HepG2 (cell line): Measurements from ENCODE around the gene KCNJ5. TPM values are rescaled to one million over a fixed set of nuclear protein-coding genes. Genes with fewer than 3 reads are reported as not detected.

Experiments used
- ATAC-seq: fragments of 200-7000 bp; cut with Tn5 transposase; 3 replicates; pipeline ENCODE4 v1.9.1; 2020; ENCODE audit warnings: mild to moderate bottlenecking, moderate library complexity
- BruUV-seq: library from RNA; stranded (reverse); fragments of 400-500 nt; replicated peaks from 2 replicates; lab custom pipeline; 2021; lab: Mats Ljungman, UMichigan
- CTCF ChIA-PET: fragments of 300-600 bp; formaldehyde crosslinking; extraction: SDS; loops from one replicate; lab custom pipeline; 2021; ENCODE audit warnings: low total read pairs, inconsistent platforms, low intra/inter-chr PET ratio; lab: Yijun Ruan, JAX
- POLR2A ChIA-PET: fragments of 350-600 bp; sonication (Branson Sonifier 250); formaldehyde crosslinking; loops from one replicate; lab custom pipeline; 2020; ENCODE audit warnings: antibody characterized with exemption, inconsistent platforms; lab: Yijun Ruan, JAX
- DNase-seq: peaks from one replicate; pipeline ENCODE4 v3.0.0-alpha.2; 2015; ENCODE audit warnings: low spot score
- FAIRE-seq: peaks from 3 replicates; lab custom pipeline; 2011; peaks lifted over from hg19 to GRCh38; lab: Jason Lieb, UNC
- H2AFZ ChIP-seq: one replicate; pipeline ENCODE4 v1.6.1; 2011; ENCODE audit warnings: low read length, inconsistent platforms
- H3K27ac ChIP-seq: fragments of 300-600 bp; 3 replicates; pipeline ENCODE4 v1.8.0; 2011; ENCODE audit warnings: mixed run types, mild to moderate bottlenecking, mixed read lengths, low read length, inconsistent platforms; ENCODE audit not compliant: insufficient read depth; ENCODE audit errors: extremely low read length
- H3K27me3 ChIP-seq, 2 experiments: fragments of 200-600 bp in 1 of 2; 2 replicates in 1 of 2; 3 replicates in 1 of 2; pipeline versions ENCODE4 v1.6.0 to v1.8.0; 2011; ENCODE audit warnings: low read length in 2 of 2, mild to moderate bottlenecking in 2 of 2, moderate library complexity in 2 of 2, inconsistent platforms in 1 of 2; ENCODE audit not compliant: insufficient read depth in 2 of 2, control insufficient read depth in 1 of 2
- H3K36me3 ChIP-seq, 2 experiments: fragments of 200-600 bp in 1 of 2; replicated peaks in 1 of 2; 2 replicates in 1 of 2; 3 replicates in 1 of 2; pipeline versions ENCODE4 v1.5.1 to v1.8.0; 2011; ENCODE audit warnings: low read length in 2 of 2, inconsistent platforms in 1 of 2; ENCODE audit not compliant: insufficient read depth in 2 of 2, control insufficient read depth in 1 of 2
- H3K4me1 ChIP-seq: 2 replicates; pipeline ENCODE4 v1.5.1; 2012; ENCODE audit warnings: low read length, inconsistent platforms; ENCODE audit not compliant: insufficient read depth
- H3K4me2 ChIP-seq: 2 replicates; pipeline ENCODE4 v1.6.0; 2011; ENCODE audit warnings: low read depth, low read length, inconsistent platforms
- H3K4me3 ChIP-seq, 3 experiments: fragments of 200-600 bp in 1 of 3; sonication (generic), shearing (Covaris generic) in 1 of 3; replicated peaks in 1 of 3; 2 replicates each; pipeline ENCODE4 v1.5.1; 2011 to 2016; ENCODE audit warnings: low read length in 3 of 3, inconsistent platforms in 2 of 3, low read depth in 2 of 3, mild to moderate bottlenecking in 2 of 3, control low read depth in 1 of 3, mixed read lengths in 1 of 3; ENCODE audit not compliant: insufficient read depth in 1 of 3
- H3K79me2 ChIP-seq: one replicate; pipeline ENCODE4 v1.6.1; 2011; ENCODE audit warnings: low read length, inconsistent platforms; ENCODE audit not compliant: insufficient read depth
- H3K9ac ChIP-seq: 2 replicates; pipeline ENCODE4 v1.6.0; 2011; ENCODE audit warnings: mild to moderate bottlenecking, low read depth, low read length, inconsistent platforms; ENCODE audit not compliant: insufficient read depth
- H3K9me3 ChIP-seq: 2 replicates; pipeline ENCODE4 v1.5.1; 2012; ENCODE audit warnings: mild to moderate bottlenecking, low read length
- H4K20me1 ChIP-seq: 2 replicates; pipeline ENCODE4 v1.6.0; 2011; ENCODE audit warnings: inconsistent platforms, mild to moderate bottlenecking, low read length, moderate library complexity; ENCODE audit not compliant: insufficient read depth
- AHDC1 ChIP-seq: sonication (generic); formaldehyde crosslinking; IDR thresholded peaks from 2 replicates; pipeline ENCODE4 v1.5.1; 2020; ENCODE audit warnings: mild to moderate bottlenecking, missing genetic modification reagents, borderline replicate concordance
- IRX3 ChIP-seq: sonication (generic); formaldehyde crosslinking; IDR thresholded peaks from 2 replicates; pipeline ENCODE4 v1.8.1; 2023; ENCODE audit warnings: mild to moderate bottlenecking, low read depth, missing genetic modification reagents, borderline replicate concordance
- NFKBIZ ChIP-seq: IDR thresholded peaks from 2 replicates; pipeline ENCODE4 v1.6.1; 2018; ENCODE audit warnings: missing genetic modification reagents, missing compliant biosample characterization
- PHF20 ChIP-seq: sonication (generic); formaldehyde crosslinking; IDR thresholded peaks from 2 replicates; pipeline ENCODE4 v1.5.0; 2020; ENCODE audit warnings: mild to moderate bottlenecking, missing genetic modification reagents
- SAFB2 ChIP-seq: sonication (generic); formaldehyde crosslinking; IDR thresholded peaks from 2 replicates; pipeline ENCODE4 v1.5.1; 2020; ENCODE audit warnings: missing genetic modification reagents, low read depth, mild to moderate bottlenecking, borderline replicate concordance
- SMC3 ChIP-seq: IDR thresholded peaks from 2 replicates; pipeline ENCODE4 v1.6.1; 2011; ENCODE audit warnings: low read length, improper control_type of control experiment
- SRSF9 ChIP-seq: fragments of 200-400 bp; formaldehyde crosslinking; IDR thresholded peaks from 2 replicates; pipeline ENCODE4 v1.6.1; 2018; ENCODE audit warnings: borderline replicate concordance, mild to moderate bottlenecking, low read depth, low read length; ENCODE audit not compliant: insufficient read depth, poor library complexity, severe bottlenecking
- TCF12 ChIP-seq, 2 experiments: fragments of 450-650 bp in 1 of 2; sonication (generic) in 1 of 2; formaldehyde crosslinking in 1 of 2; IDR thresholded peaks; 2 replicates each; pipeline versions ENCODE4 v1.6.1 to v1.8.0; 2017 to 2022; ENCODE audit warnings: antibody characterized with exemption in 1 of 2, mild to moderate bottlenecking in 1 of 2, missing genetic modification reagents in 1 of 2, moderate library complexity in 1 of 2
- USF2 ChIP-seq, 2 experiments: sonication (generic) in 1 of 2; formaldehyde crosslinking in 1 of 2; IDR thresholded peaks; 2 replicates each; pipeline versions ENCODE4 v1.5.1 to v1.6.1; 2011 to 2020; ENCODE audit warnings: borderline replicate concordance in 1 of 2, low read depth in 1 of 2, low read length in 1 of 2, mild to moderate bottlenecking in 1 of 2, missing genetic modification reagents in 1 of 2, moderate library complexity in 1 of 2
- ZNF570 ChIP-seq: sonication (generic); formaldehyde crosslinking; IDR thresholded peaks from 2 replicates; pipeline ENCODE4 v1.4.0; 2020; ENCODE audit warnings: mild to moderate bottlenecking, missing genetic modification reagents, borderline replicate concordance
- WGBS: methylation state at CpG from one replicate; pipeline ENCODE4 v1.1.6; 2017; ENCODE audit warnings: low lambda C conversion rate; 5-methylcytosine and 5-hydroxymethylcytosine counted together
- in situ Hi-C: cut with HindIII; loops from 2 replicates; pipeline ENCODE4 v1.10.0; 2017; ENCODE audit warnings: low pct_unique_long_range_greater_than_20kb; ENCODE audit not compliant: extremely low pct_ligation_motif_present
- intact Hi-C: fragments of 100-400 bp; cut with micrococcal nuclease; formaldehyde crosslinking; loops from one replicate; pipeline ENCODE4 v1.10.0; 2022; ENCODE audit not compliant: unreplicated experiment
- polyA plus RNA-seq, 8 experiments: library from polyadenylated mRNA; depleted of rRNA in 3 of 8; stranded (reverse) in 7 of 8; unstranded in 1 of 8; fragments of >200 nt; fragmentation: Illumina TruSeq in 4 of 8; extraction: Trizol in 4 of 8; gene quantifications; 2 replicates each; pipeline versions ENCODE4 v1.2.1 to v1.2.3, GENCODE V29; 2011 to 2016; ENCODE audit warnings: low read depth in 4 of 8, missing spikeins in 1 of 8, mixed read lengths in 1 of 8; ENCODE audit not compliant: insufficient read depth in 1 of 8
- total RNA-seq, 5 experiments: library from RNA; depleted of rRNA; stranded (reverse); fragments of >200 nt; fragmentation: Illumina TruSeq; extraction: Trizol; gene quantifications; 2 replicates each; pipeline ENCODE4 v1.2.3, GENCODE V29; 2016; ENCODE audit warnings: low read depth in 1 of 5

The KCNJ5 gene
- total and polyA plus RNA-seq, 2 of the 13 experiments (the other 11 are each of a cell fraction or from before 2014, with no cell fraction given), result not detected

- TF ChIP-seq USF2 (IDR thresholded peaks at IDR 0.05; ENCODE audit: low read depth, low read length), result no peak
- no peak for TF ChIP-seq USF2 (CRISPR knock-in tag; IDR thresholded peaks at IDR 0.05; ENCODE audit: borderline replicate concordance)
- TF ChIP-seq ZNF570 (CRISPR knock-in tag), result no peak
- no peak for TF ChIP-seq SMC3
- no peak for TF ChIP-seq SRSF9
Measured at GRCh38 chr11:128963744-128964325, 72.7 kb downstream of the KCNJ5 start (continued).

- Histone ChIP-seq H3K4me2 (no peak overlapping the region), H3K9ac (no peak overlapping the region), H3K36me3 (peaks cover 0 to 7% of the 10 kb centered on the region in 2 experiments; a peak in 3 of 5 replicates), H3K4me3 (no peak overlapping the region), H3K27ac (no peak overlapping the region), H4K20me1 (no peaks in the 10 kb centered on the region), H3K4me1 (no peaks in the 10 kb centered on the region), H3K9me3 (no peaks in the 10 kb centered on the region), H3K79me2 (no peaks in the 10 kb centered on the region), H2AFZ (no peak overlapping the region), H3K27me3 (no peaks in the 10 kb centered on the region)
- no TSS peak for BruUV-seq
- in situ Hi-C loops, result no loop called here
- ChIA-PET CTCF (no interaction called here), POLR2A (no interaction called here)
- ATAC-seq, result no peak
- no peak for DNase-seq
- FAIRE-seq, result no peak
- intact Hi-C loops, result no loop called here
- WGBS, result 95% methylated on average over 7 of the region's 7 CpGs
- no peak for TF ChIP-seq AHDC1 (CRISPR knock-in tag)
- no peak for TF ChIP-seq TCF12 (IDR thresholded peaks at IDR 0.05)
- no peak for TF ChIP-seq TCF12 (CRISPR knock-in tag; IDR thresholded peaks at IDR 0.05)
- TF ChIP-seq PHF20 (CRISPR knock-in tag), result no peak
- no peak for TF ChIP-seq IRX3 (CRISPR knock-in tag)
- no peak for TF ChIP-seq NFKBIZ (CRISPR knock-in tag)
- no peak for TF ChIP-seq SAFB2
Measured at GRCh38 chr11:128964463-128964930, 73.3 kb downstream of the KCNJ5 start.
